ENCODE data around the gene NDUFAF5. TPM values are rescaled to one million over a fixed set of nuclear protein-coding genes. Genes with fewer than 3 reads are reported as not detected.

The NDUFAF5 gene
- total and polyA plus RNA-seq, 7 experiments from 2014 or later, result 5.1 to 43.6 (median 25.2) TPM

GRCh38 chr20:13772529-13772928 is 12.3 kb upstream of the NDUFAF5 start:
- no peak overlapping the region for H3K4me3 Mint-ChIP-seq
- Histone ChIP-seq H3K4me3 (ENCODE audit: low read length) (no peak overlapping the region), H3K27ac (ENCODE audit: low read depth, low read length) (no peak overlapping the region), H3K4me1 (ENCODE audit: control insufficient read depth in 2 of 2, insufficient read depth in 2 of 2, low read length in 2 of 2) (no peaks in the 10 kb centered on the region), H3K27me3 (ENCODE audit: control insufficient read depth in 2 of 2, insufficient read depth in 2 of 2, low read length in 2 of 2) (no peaks in the 10 kb centered on the region), H3K36me3 (ENCODE audit: control insufficient read depth in 2 of 3, insufficient read depth in 3 of 3, low read length in 3 of 3) (peaks cover 10 to 48% (median 20%) of the 10 kb centered on the region in 3 experiments), H3K9me3 (ENCODE audit: control insufficient read depth in 2 of 3, low read length in 3 of 3) (no peaks in the 10 kb centered on the region)
- ChIA-PET POLR2A (interaction anchor here (1.1 kb wide), 1 partner anchor 13 kb away, joined by 3 read pairs; no protein-coding TSS in a partner anchor), CTCF (interaction anchor here (0.8 to 1.4 kb wide), 4 partner anchors 9 to 655 kb away, joined by 5 read pairs; partner anchors contain the start of genes ESF1 and NDUFAF5)
- H3K27me3 Mint-ChIP-seq, result no peaks in the 10 kb centered on the region
- H3K9me3 Mint-ChIP-seq, result no peaks in the 10 kb centered on the region
- H3K4me1 Mint-ChIP-seq, result peaks cover 4 to 24% (median 14%) of the 10 kb centered on the region in 7 donors
- intact Hi-C loops (cut with micrococcal nuclease), result loop anchor here (1.0 to 5.0 kb wide), 5 partner anchors 160 to 845 kb away; no protein-coding TSS in a partner anchor
- DNase-seq, result no peak
- no peak for ATAC-seq
- H3K36me3 Mint-ChIP-seq, result peaks cover 8 to 52% (median 46%) of the 10 kb centered on the region in 5 donors
- H3K27ac Mint-ChIP-seq, result peak overlapping the region in 1 of 9 donors; percentile 63

GRCh38 chr20:13775867-13776266 is 9.0 kb upstream of the NDUFAF5 start:
- Histone ChIP-seq H3K4me3 (ENCODE audit: low read length) (no peak overlapping the region), H3K27ac (ENCODE audit: low read depth, low read length) (no peak overlapping the region), H3K27me3 (ENCODE audit: control insufficient read depth in 2 of 2, insufficient read depth in 2 of 2, low read length in 2 of 2) (no peaks in the 10 kb centered on the region), H3K4me1 (ENCODE audit: control insufficient read depth in 2 of 2, insufficient read depth in 2 of 2, low read length in 2 of 2) (no peaks in the 10 kb centered on the region), H3K36me3 (ENCODE audit: control insufficient read depth in 2 of 3, insufficient read depth in 3 of 3, low read length in 3 of 3) (peaks cover 13 to 41% (median 20%) of the 10 kb centered on the region in 3 experiments), H3K9me3 (ENCODE audit: control insufficient read depth in 2 of 3, low read length in 3 of 3) (no peaks in the 10 kb centered on the region)
- H3K27ac Mint-ChIP-seq, result peak overlapping the region in 2 of 9 donors; percentile 0 to 17
- ATAC-seq (no peak), DNase-seq (no peak)
- CTCF ChIA-PET, result interaction anchor here (2.0 kb wide), 1 partner anchor 12 kb away, joined by 5 read pairs; no protein-coding TSS in a partner anchor
- H3K9me3 Mint-ChIP-seq, result no peaks in the 10 kb centered on the region
- H3K4me1 Mint-ChIP-seq, result peaks cover 6 to 44% (median 30%) of the 10 kb centered on the region in 7 donors
- intact Hi-C loops (cut with micrococcal nuclease), result no loop called here
- H3K27me3 Mint-ChIP-seq, result no peaks in the 10 kb centered on the region
- H3K36me3 Mint-ChIP-seq, result peaks cover 8 to 47% (median 44%) of the 10 kb centered on the region in 5 donors
- H3K4me3 Mint-ChIP-seq, result no peak overlapping the region
- POLR2A ChIA-PET, result interaction anchor here (1.0 kb wide), 1 partner anchor 8 kb away, joined by 5 read pairs; the partner anchor contains the start of gene ESF1

GRCh38 chr20:13777171-13777601 is 7.6 kb upstream of the NDUFAF5 start:
- POLR2A ChIA-PET, result no interaction called here
- Mint-ChIP-seq H3K9me3 (no peaks in the 10 kb centered on the region), H3K36me3 (peaks cover 8 to 45% (median 41%) of the 10 kb centered on the region in 5 donors), H3K27ac (peak overlapping the region in 7 of 9 donors; percentile 3 to 44 (median 23)), H3K4me1 (peaks cover 9 to 57% (median 36%) of the 10 kb centered on the region in 7 donors), H3K4me3 (no peak overlapping the region), H3K27me3 (no peaks in the 10 kb centered on the region)
- no peaks in the 10 kb centered on the region for H3K9me3 ChIP-seq (ENCODE audit: control insufficient read depth in 2 of 3, low read length in 3 of 3)
- H3K4me3 ChIP-seq (ENCODE audit: low read length), result no peak overlapping the region
- CTCF ChIA-PET, result interaction anchor here (2.0 kb wide), 1 partner anchor 11 kb away, joined by 5 read pairs; no protein-coding TSS in a partner anchor
- peaks cover 13 to 38% (median 15%) of the 10 kb centered on the region in 3 experiments for H3K36me3 ChIP-seq (ENCODE audit: control insufficient read depth in 2 of 3, insufficient read depth in 3 of 3, low read length in 3 of 3)
- no peak overlapping the region for H3K27ac ChIP-seq (ENCODE audit: low read depth, low read length)
- no peaks in the 10 kb centered on the region for H3K4me1 ChIP-seq (ENCODE audit: control insufficient read depth in 2 of 2, insufficient read depth in 2 of 2, low read length in 2 of 2)
- ATAC-seq (no peak), DNase-seq (no peak)
- intact Hi-C loops (cut with micrococcal nuclease), result no loop called here
- H3K27me3 ChIP-seq (ENCODE audit: control insufficient read depth in 2 of 2, insufficient read depth in 2 of 2, low read length in 2 of 2), result no peaks in the 10 kb centered on the region

DNA sequence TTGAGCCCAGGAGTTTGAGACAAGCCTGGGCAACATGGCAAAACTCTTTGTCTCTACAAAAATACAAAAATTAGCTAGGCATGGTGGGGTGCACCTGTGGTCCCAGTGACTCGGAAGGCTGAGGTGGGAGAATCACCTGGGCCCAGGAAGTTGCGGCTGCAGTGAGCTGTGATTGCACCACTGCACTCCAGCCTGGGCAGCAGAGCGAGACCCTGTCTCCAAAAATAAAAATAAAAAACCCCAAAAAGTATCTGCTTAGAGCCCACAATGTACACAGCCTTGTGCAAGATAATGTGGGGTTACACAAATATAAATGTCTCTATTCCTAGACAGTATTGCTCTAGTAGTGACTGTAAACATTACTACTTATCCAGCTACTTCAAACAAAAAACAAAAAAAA is 6.0 kb upstream of the NDUFAF5 start:
- H3K27ac Mint-ChIP-seq, result peak overlapping the region in 2 of 9 donors; percentile 10 to 65

GRCh38 chr20:13783528-13783927 is 1.3 kb upstream of the NDUFAF5 start:
- peak overlapping the region in 1 of 9 donors; percentile 96 for H3K27ac Mint-ChIP-seq
- Histone ChIP-seq H3K27me3 (ENCODE audit: control insufficient read depth in 2 of 2, insufficient read depth in 2 of 2, low read length in 2 of 2) (no peaks in the 10 kb centered on the region), H3K36me3 (ENCODE audit: control insufficient read depth in 2 of 3, insufficient read depth in 3 of 3, low read length in 3 of 3) (peaks cover 0 to 24% (median 7%) of the 10 kb centered on the region in 3 experiments), H3K9me3 (ENCODE audit: control insufficient read depth in 2 of 3, low read length in 3 of 3) (no peaks in the 10 kb centered on the region), H3K4me3 (ENCODE audit: low read length) (peak overlapping the region; percentile 83), H3K27ac (ENCODE audit: low read depth, low read length) (no peak overlapping the region), H3K4me1 (ENCODE audit: control insufficient read depth in 2 of 2, insufficient read depth in 2 of 2, low read length in 2 of 2) (peaks cover 14 to 21% of the 10 kb centered on the region in 2 donors)
- peaks cover 0 to 2% (median 0%) of the 10 kb centered on the region in 5 donors for H3K27me3 Mint-ChIP-seq
- DNase-seq (no peak), ATAC-seq (no peak)
- POLR2A ChIA-PET, result interaction anchor here (1.1 kb wide), 1 partner anchor 8 kb away, joined by 5 read pairs; no protein-coding TSS in a partner anchor
- H3K36me3 Mint-ChIP-seq, result peaks cover 6 to 30% (median 17%) of the 10 kb centered on the region in 5 donors
- CTCF ChIA-PET, result no interaction called here
- H3K4me1 Mint-ChIP-seq, result peaks cover 31 to 85% (median 69%) of the 10 kb centered on the region in 7 donors
- intact Hi-C loops (cut with micrococcal nuclease), result loop anchor here in 1 of 2 donors (10.0 kb wide), 1 partner anchor 1889 kb away; no protein-coding TSS in a partner anchor
- peak overlapping the region in 9 of 10 donors; percentile 26 to 100 (median 98) for H3K4me3 Mint-ChIP-seq
- H3K9me3 Mint-ChIP-seq, result no peaks in the 10 kb centered on the region

More for the DNA sequence above, 6.0 kb upstream of the NDUFAF5 start:
- ATAC-seq (no peak), DNase-seq (no peak)
- H3K9me3 ChIP-seq (ENCODE audit: control insufficient read depth in 2 of 3, low read length in 3 of 3), result no peaks in the 10 kb centered on the region
- peaks cover 4 to 6% of the 10 kb centered on the region in 2 donors for H3K4me1 ChIP-seq (ENCODE audit: control insufficient read depth in 2 of 2, insufficient read depth in 2 of 2, low read length in 2 of 2)
- peaks cover 12 to 38% (median 13%) of the 10 kb centered on the region in 3 experiments for H3K36me3 ChIP-seq (ENCODE audit: control insufficient read depth in 2 of 3, insufficient read depth in 3 of 3, low read length in 3 of 3)
- ChIA-PET CTCF (no interaction called here), POLR2A (no interaction called here)
- intact Hi-C loops (cut with micrococcal nuclease), result no loop called here
- H3K36me3 Mint-ChIP-seq, result peaks cover 8 to 47% (median 38%) of the 10 kb centered on the region in 5 donors
- no peak overlapping the region for H3K4me3 ChIP-seq (ENCODE audit: low read length)
- H3K4me1 Mint-ChIP-seq, result peaks cover 17 to 65% (median 46%) of the 10 kb centered on the region in 7 donors
- no peaks in the 10 kb centered on the region for H3K9me3 Mint-ChIP-seq
- no peak overlapping the region for H3K27ac ChIP-seq (ENCODE audit: low read depth, low read length)
- H3K27me3 Mint-ChIP-seq, result no peaks in the 10 kb centered on the region
- H3K4me3 Mint-ChIP-seq, result peak overlapping the region in 1 of 10 donors; percentile 26
- H3K27me3 ChIP-seq (ENCODE audit: control insufficient read depth in 2 of 2, insufficient read depth in 2 of 2, low read length in 2 of 2), result no peaks in the 10 kb centered on the region

GRCh38 chr20:13784271-13784892 is 446 bp upstream of the NDUFAF5 start:
- peaks cover 0 to 2% (median 0%) of the 10 kb centered on the region in 5 donors for H3K27me3 Mint-ChIP-seq
- intact Hi-C loops (cut with micrococcal nuclease), result loop anchor here (1.0 to 10.0 kb wide), 5 partner anchors 145 to 1890 kb away; partner anchors contain the start of genes ISM1 (in 1 of the 2) and TASP1 (in 1 of the 2)
- no peaks in the 10 kb centered on the region for H3K9me3 Mint-ChIP-seq
- peak overlapping the region; percentile 91 to 98 (median 96) for H3K27ac Mint-ChIP-seq
- peak overlapping the region; percentile 91 for H3K27ac ChIP-seq (ENCODE audit: low read depth, low read length)
- H3K36me3 Mint-ChIP-seq, result peaks cover 6 to 30% (median 17%) of the 10 kb centered on the region in 5 donors
- peak overlapping the region; percentile 83 for H3K4me3 ChIP-seq (ENCODE audit: low read length)
- H3K27me3 ChIP-seq (ENCODE audit: control insufficient read depth in 2 of 2, insufficient read depth in 2 of 2, low read length in 2 of 2), result no peaks in the 10 kb centered on the region
- ChIA-PET POLR2A (interaction anchor here (0.6 to 1.2 kb wide), 6 partner anchors 9 to 212 kb away, joined by 3 to 5 read pairs (median 4); no protein-coding TSS in a partner anchor), CTCF (interaction anchor here (1.1 to 1.2 kb wide), 2 partner anchors 11 to 12 kb away, joined by 5 read pairs; no protein-coding TSS in a partner anchor)
- H3K4me3 Mint-ChIP-seq, result peak overlapping the region; percentile 92 to 100 (median 99)
- ATAC-seq (peak; percentile 6), DNase-seq (no peak)
- peaks cover 0 to 24% (median 7%) of the 10 kb centered on the region in 3 experiments for H3K36me3 ChIP-seq (ENCODE audit: control insufficient read depth in 2 of 3, insufficient read depth in 3 of 3, low read length in 3 of 3)
- peaks cover 14 to 21% of the 10 kb centered on the region in 2 donors for H3K4me1 ChIP-seq (ENCODE audit: control insufficient read depth in 2 of 2, insufficient read depth in 2 of 2, low read length in 2 of 2)
- no peaks in the 10 kb centered on the region for H3K9me3 ChIP-seq (ENCODE audit: control insufficient read depth in 2 of 3, low read length in 3 of 3)
- peaks cover 31 to 83% (median 69%) of the 10 kb centered on the region in 7 donors for H3K4me1 Mint-ChIP-seq

Data from naive thymus-derived CD4-positive, alpha-beta T cell (primary cell).